AG10803 (cell line): ENCODE measurements around the gene ZBED6.
"Not testable (repeated sequence)": the region's sequence is repeated elsewhere in the genome, so short reads cannot be mapped to it uniquely, and the experiment has no call there.

Experiments
- DNase-seq: peaks from one replicate; pipeline ENCODE4 v3.0.0; 2010; ENCODE audit warnings: low read depth
- H3K4me3 ChIP-seq: 2 replicates; pipeline ENCODE4 v1.5.1; 2011; ENCODE audit warnings: mild to moderate bottlenecking, low read length, control low read depth
- CTCF ChIP-seq: conservative IDR thresholded peaks from 2 replicates; pipeline ENCODE4 v1.5.1; 2011; ENCODE audit warnings: mild to moderate bottlenecking, low read length, control low read depth, inconsistent platforms

The ZBED6 gene

GRCh38 chr1:203789966-203790365 is 5.5 kb upstream of the ZBED6 start:
- no peak for TF ChIP-seq CTCF

GRCh38 chr1:203791498-203791897 is 3.9 kb upstream of the ZBED6 start:
- DNase-seq, result peak; percentile 12
- no peak overlapping the region for H3K4me3 ChIP-seq
- no peak for TF ChIP-seq CTCF

More at GRCh38 chr1:203789966-203790365, 5.5 kb upstream of the ZBED6 start:
- no peak overlapping the region for H3K4me3 ChIP-seq
- DNase-seq, result no peak

GRCh38 chr1:203792486-203792885 is 2.9 kb upstream of the ZBED6 start:
- TF ChIP-seq CTCF, result no peak
- DNase-seq, result no peak
- H3K4me3 ChIP-seq, result no peak overlapping the region

GRCh38 chr1:203793561-203793960 is 1.9 kb upstream of the ZBED6 start:
- DNase-seq, H3K4me3 ChIP-seq: not testable (repeated sequence)

GRCh38 chr1:203794764-203795440 is 521 bp upstream of the ZBED6 start:
- TF ChIP-seq CTCF, result no peak
- DNase-seq, result no peak
- H3K4me3 ChIP-seq, result peak overlapping the region; percentile 40

- peak overlapping the region; percentile 89 for H3K4me3 ChIP-seq
- no peak for TF ChIP-seq CTCF
- DNase-seq, result peak; percentile 31
These were observed 798 bp downstream of the ZBED6 start for GRCh38 chr1:203796236-203796605.

- no peak for DNase-seq
- peak overlapping the region; percentile 89 for H3K4me3 ChIP-seq
- no peak for TF ChIP-seq CTCF
These were observed 1.8 kb downstream of the ZBED6 start for GRCh38 chr1:203797216-203797615.
